ENCODE data around the gene PDE10A. TPM values are rescaled to one million over a fixed set of nuclear protein-coding genes. Genes with fewer than 3 reads are reported as not detected.

Gene PDE10A
- total RNA-seq, 2 experiments from 2014 or later = not detected

DNA sequence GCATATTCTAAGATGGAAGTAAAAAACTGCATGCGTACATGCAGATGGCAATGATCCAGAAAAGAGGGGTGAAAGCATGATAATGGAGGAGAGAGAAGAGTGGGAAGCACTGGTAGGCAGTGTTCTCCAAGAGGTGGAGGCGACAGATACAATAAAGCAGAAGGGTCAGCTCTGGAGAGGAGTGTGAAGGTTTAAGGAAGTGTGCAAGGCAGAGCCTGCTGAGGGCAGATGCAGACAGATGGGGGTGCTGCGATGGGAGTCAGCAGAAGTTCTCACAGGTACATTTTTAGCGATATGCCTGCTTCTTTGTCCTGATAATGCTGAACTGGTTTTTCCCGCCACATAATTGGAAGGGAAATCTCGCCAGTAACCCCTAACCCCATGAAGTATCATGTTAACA lies 272.6 kb downstream of the PDE10A start:
- ChIA-PET CTCF (no interaction called here), POLR2A (no interaction called here)
- Mint-ChIP-seq H3K27me3 (no peaks in the 10 kb centered on the region), H3K4me1 (no peaks in the 10 kb centered on the region), H3K4me3 (no peak overlapping the region), H3K9me3 (peaks cover 12% of the 10 kb centered on the region), H3K27ac (no peak overlapping the region), H3K36me3 (ENCODE audit: low read depth) (no peaks in the 10 kb centered on the region)
- DNase-seq = no peak

- Mint-ChIP-seq H3K4me3 (no peak overlapping the region), H3K36me3 (ENCODE audit: low read depth) (no peaks in the 10 kb centered on the region)
- DNase-seq = no peak
Measured at GRCh38 chr6:165389534-165389933, 273.5 kb downstream of the PDE10A start.

GRCh38 chr6:165383323-165383722 lies 279.7 kb downstream of the PDE10A start:
- H3K9me3 Mint-ChIP-seq = peaks cover 3% of the 10 kb centered on the region
- no peaks in the 10 kb centered on the region for H3K27me3 Mint-ChIP-seq
- no peak overlapping the region for H3K27ac Mint-ChIP-seq
- POLR2A ChIA-PET = no interaction called here
- H3K36me3 Mint-ChIP-seq (ENCODE audit: low read depth) = no peaks in the 10 kb centered on the region
- no peak overlapping the region for H3K4me3 Mint-ChIP-seq
- DNase-seq = no peak
- CTCF ChIA-PET = no interaction called here
- H3K4me1 Mint-ChIP-seq = no peaks in the 10 kb centered on the region

More at GRCh38 chr6:165389534-165389933, 273.5 kb downstream of the PDE10A start:
- ChIA-PET CTCF (no interaction called here), POLR2A (no interaction called here)
- peaks cover 11% of the 10 kb centered on the region for H3K9me3 Mint-ChIP-seq
- no peaks in the 10 kb centered on the region for H3K27me3 Mint-ChIP-seq
- no peak overlapping the region for H3K27ac Mint-ChIP-seq
- no peaks in the 10 kb centered on the region for H3K4me1 Mint-ChIP-seq

DNA sequence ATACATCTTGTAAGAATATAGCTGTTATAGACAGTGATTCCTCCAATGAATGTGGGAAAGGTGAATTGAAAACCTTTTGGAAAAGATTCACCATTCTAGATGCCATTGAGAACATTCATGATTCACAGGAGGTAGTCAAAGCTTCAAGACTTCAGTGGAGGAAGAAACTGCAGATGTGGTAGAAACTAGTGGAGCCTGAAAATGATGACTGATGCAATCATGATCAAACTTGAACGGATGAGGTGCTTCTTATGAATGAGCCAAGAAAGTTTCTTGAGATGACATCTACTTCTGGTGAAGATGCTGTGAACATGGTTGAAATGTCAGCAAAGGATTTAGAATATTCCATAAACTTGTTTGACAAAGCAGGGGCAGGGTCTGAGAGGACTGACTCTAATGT lies 286.9 kb downstream of the PDE10A start:
- no peak overlapping the region for H3K27ac Mint-ChIP-seq
- ChIA-PET POLR2A (no interaction called here), CTCF (no interaction called here)
- H3K4me3 Mint-ChIP-seq = no peak overlapping the region
- peaks cover 2% of the 10 kb centered on the region for H3K9me3 Mint-ChIP-seq
- H3K27me3 Mint-ChIP-seq = no peaks in the 10 kb centered on the region
- H3K4me1 Mint-ChIP-seq = no peaks in the 10 kb centered on the region
- no peak for DNase-seq
- H3K36me3 Mint-ChIP-seq (ENCODE audit: low read depth) = no peaks in the 10 kb centered on the region

GRCh38 chr6:165365371-165365770 lies 297.7 kb downstream of the PDE10A start:
- H3K9me3 Mint-ChIP-seq = peaks cover 10% of the 10 kb centered on the region
- POLR2A ChIA-PET = no interaction called here
- H3K36me3 Mint-ChIP-seq (ENCODE audit: low read depth) = no peaks in the 10 kb centered on the region
- H3K4me1 Mint-ChIP-seq = no peaks in the 10 kb centered on the region
- H3K27ac Mint-ChIP-seq = no peak overlapping the region
- no peaks in the 10 kb centered on the region for H3K27me3 Mint-ChIP-seq
- CTCF ChIA-PET = no interaction called here
- no peak overlapping the region for H3K4me3 Mint-ChIP-seq
- no peak for DNase-seq

DNA sequence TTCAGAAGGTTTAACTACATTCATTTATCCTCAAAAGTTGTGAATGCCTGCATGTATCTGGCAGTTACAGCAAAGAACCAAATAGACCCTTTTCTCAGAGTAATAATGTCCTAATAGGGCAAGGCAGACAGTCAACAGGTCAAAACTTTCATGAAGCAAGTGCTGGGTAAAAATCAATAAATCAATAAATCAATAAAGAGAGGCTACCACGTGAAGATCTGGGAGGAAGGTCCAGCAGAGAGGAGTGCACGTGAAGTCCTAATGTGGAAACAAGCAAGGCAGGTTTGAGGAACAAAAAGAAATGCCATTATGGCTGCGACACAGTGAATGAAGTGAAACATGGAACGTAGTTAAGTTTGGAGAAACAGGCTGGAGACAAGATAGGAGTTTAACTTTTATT lies 317.3 kb downstream of the PDE10A start:
- Mint-ChIP-seq H3K36me3 (ENCODE audit: low read depth) (no peaks in the 10 kb centered on the region), H3K4me3 (no peak overlapping the region), H3K9me3 (peaks cover 9% of the 10 kb centered on the region), H3K27me3 (no peaks in the 10 kb centered on the region), H3K27ac (no peak overlapping the region), H3K4me1 (no peaks in the 10 kb centered on the region)
- no peak for DNase-seq
- ChIA-PET POLR2A (no interaction called here), CTCF (no interaction called here)

GRCh38 chr6:165340532-165340931 lies 322.5 kb downstream of the PDE10A start:
- POLR2A ChIA-PET = no interaction called here
- CTCF ChIA-PET = no interaction called here
- Mint-ChIP-seq H3K4me3 (no peak overlapping the region), H3K9me3 (peaks cover 3% of the 10 kb centered on the region), H3K27me3 (no peaks in the 10 kb centered on the region), H3K36me3 (ENCODE audit: low read depth) (no peaks in the 10 kb centered on the region), H3K27ac (no peak overlapping the region), H3K4me1 (no peaks in the 10 kb centered on the region)
- no peak for DNase-seq

- no peaks in the 10 kb centered on the region for H3K4me1 Mint-ChIP-seq
- CTCF ChIA-PET = no interaction called here
Measured at GRCh38 chr6:165325609-165326008, 337.4 kb downstream of the PDE10A start.

DNA sequence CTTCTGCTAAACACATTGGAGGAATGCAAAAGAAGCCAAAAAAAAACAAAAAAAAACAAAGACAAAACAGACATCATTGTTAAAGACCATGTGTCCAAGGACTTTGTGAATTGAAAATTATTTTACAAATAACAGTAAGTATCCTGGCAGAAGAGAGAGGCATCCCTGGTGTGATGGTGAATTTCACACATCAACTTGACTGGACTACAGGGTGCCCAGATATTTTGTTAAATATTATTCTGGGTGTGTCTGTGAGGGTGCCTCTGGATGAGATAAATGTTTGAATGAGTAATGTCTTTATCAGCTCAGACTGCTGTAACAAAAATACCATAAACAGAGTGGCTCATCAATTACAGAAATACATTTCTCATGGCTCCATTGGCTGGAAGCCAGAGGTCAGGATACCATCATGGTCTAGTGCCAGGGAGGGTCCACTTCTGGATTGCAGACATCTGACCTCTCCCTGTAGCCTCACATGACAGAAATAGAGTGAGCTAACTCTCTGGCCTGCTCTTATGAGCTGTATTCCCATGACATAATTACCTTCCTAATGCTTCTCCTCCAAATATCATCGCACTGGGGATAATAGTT lies 341.4 kb downstream of the PDE10A start:
- no peaks in the 10 kb centered on the region for H3K36me3 Mint-ChIP-seq (ENCODE audit: low read depth)
- H3K27ac Mint-ChIP-seq = no peak overlapping the region
- no peaks in the 10 kb centered on the region for H3K4me1 Mint-ChIP-seq
- no peak for DNase-seq
- POLR2A ChIA-PET = no interaction called here
- no peak overlapping the region for H3K4me3 Mint-ChIP-seq
- peaks cover 17% of the 10 kb centered on the region for H3K9me3 Mint-ChIP-seq
- H3K27me3 Mint-ChIP-seq = no peaks in the 10 kb centered on the region
- CTCF ChIA-PET = no interaction called here

More at GRCh38 chr6:165325609-165326008, 337.4 kb downstream of the PDE10A start:
- no peak for DNase-seq
- no peaks in the 10 kb centered on the region for H3K36me3 Mint-ChIP-seq (ENCODE audit: low read depth)
- peaks cover 12% of the 10 kb centered on the region for H3K9me3 Mint-ChIP-seq
- H3K4me3 Mint-ChIP-seq = no peak overlapping the region
- POLR2A ChIA-PET = no interaction called here
- no peak overlapping the region for H3K27ac Mint-ChIP-seq
- no peaks in the 10 kb centered on the region for H3K27me3 Mint-ChIP-seq

DNA sequence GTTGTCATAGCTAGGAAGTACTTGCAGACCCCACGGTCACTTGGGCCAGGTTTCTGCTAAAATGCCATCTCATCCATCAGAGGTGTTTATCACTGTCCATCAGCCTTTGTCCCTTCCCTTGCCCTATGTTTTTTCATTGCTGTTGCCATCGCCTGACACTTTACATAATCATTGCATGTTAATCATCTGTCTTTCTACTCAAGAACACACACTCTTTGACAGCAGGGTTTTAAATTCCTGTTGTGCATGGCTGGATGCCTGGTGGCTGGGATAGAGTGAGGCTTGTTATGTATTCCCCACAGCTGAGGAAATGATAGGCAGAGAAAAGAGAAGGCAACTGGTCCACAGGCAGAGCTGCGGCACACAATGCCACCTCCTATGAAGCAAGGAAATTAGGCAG lies 341.9 kb downstream of the PDE10A start:
- ChIA-PET CTCF (no interaction called here), POLR2A (no interaction called here)
- no peak for DNase-seq
- H3K27me3 Mint-ChIP-seq = no peaks in the 10 kb centered on the region
- no peaks in the 10 kb centered on the region for H3K36me3 Mint-ChIP-seq (ENCODE audit: low read depth)
- H3K4me3 Mint-ChIP-seq = no peak overlapping the region
- no peaks in the 10 kb centered on the region for H3K4me1 Mint-ChIP-seq
- no peak overlapping the region for H3K27ac Mint-ChIP-seq
- peaks cover 17% of the 10 kb centered on the region for H3K9me3 Mint-ChIP-seq

GRCh38 chr6:165317723-165318122 lies 345.3 kb downstream of the PDE10A start:
- Mint-ChIP-seq H3K36me3 (ENCODE audit: low read depth) (no peaks in the 10 kb centered on the region), H3K4me3 (no peak overlapping the region), H3K27me3 (no peaks in the 10 kb centered on the region), H3K4me1 (no peaks in the 10 kb centered on the region), H3K27ac (no peak overlapping the region), H3K9me3 (peaks cover 11% of the 10 kb centered on the region)
- ChIA-PET CTCF (no interaction called here), POLR2A (no interaction called here)
- DNase-seq = no peak

DNA sequence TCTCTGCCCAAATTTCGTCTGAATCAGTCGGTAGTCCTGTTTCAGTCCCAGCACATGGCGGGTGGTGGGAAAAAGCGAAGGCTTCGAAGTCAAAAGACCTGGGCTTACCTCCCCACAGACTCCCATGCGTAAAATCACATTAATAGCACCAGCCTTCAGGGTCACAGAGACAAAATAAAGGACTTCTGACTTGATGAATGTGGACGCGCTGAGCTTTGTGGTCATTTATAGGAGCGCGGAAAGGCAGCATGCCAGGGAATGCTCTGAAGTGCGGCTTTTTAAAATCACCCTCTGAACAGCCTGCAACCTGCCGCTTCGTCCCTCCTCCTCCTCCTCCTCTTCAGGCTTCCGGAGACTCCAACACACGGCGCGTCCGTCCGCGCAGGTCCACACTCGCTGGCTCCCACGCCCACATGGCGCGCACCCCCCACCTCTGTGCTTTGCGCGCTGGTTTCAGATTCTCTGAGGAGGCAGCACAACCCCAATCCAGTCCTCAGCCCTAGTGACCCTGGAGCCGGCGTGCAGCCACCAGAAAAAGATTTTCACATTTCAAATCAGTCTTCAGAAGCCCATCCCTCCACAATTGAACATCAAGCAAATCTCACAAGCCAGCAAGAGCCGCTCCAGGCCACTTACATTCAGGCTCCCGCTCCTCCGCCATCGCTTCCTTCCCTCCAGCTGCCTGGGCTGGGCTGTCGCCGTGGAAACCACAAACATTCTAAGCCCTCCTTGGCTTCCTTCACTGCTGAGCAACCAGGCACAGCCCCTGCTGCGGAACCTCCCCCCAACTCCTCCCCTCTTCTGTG lies 353.9 kb downstream of the PDE10A start, which contains the start of gene C6orf118:
TSS of gene C6orf118 (minus strand) at position 680 of the 806 bp plus-strand sequence. CDS start at position 661, 19 bp downstream.
- H3K4me3 Mint-ChIP-seq = no peak within 1 kb of the TSS
- H3K36me3 Mint-ChIP-seq (ENCODE audit: low read depth) = no peaks in the 10 kb centered on the region
- H3K9me3 Mint-ChIP-seq = peaks cover 3% of the 10 kb centered on the region
- no peaks in the 10 kb centered on the region for H3K4me1 Mint-ChIP-seq
- H3K27ac Mint-ChIP-seq = no peak within 1 kb of the TSS
- ChIA-PET POLR2A (no interaction called here), CTCF (no interaction called here)
- no peak for DNase-seq
- H3K27me3 Mint-ChIP-seq = no peaks in the 10 kb centered on the region

DNA sequence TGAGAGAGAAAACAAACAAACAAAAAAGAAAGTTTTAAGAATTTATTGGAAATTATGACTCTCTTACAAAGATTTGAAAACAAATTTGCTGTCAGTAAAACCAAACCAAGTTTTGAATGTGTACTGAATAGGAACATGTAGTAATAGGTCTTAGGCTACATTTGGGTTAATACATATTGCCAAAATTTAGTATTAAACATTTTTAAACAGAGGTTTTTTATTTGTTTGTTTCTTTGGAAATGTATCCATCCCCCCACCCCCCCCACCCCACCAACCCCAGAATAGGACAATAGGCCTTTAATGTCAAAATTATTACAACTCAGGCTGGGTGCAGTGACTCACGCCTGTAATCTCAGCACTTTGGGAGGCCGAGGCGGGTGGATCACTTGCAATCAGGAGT lies 356.1 kb downstream of the PDE10A start:
- peaks cover 9% of the 10 kb centered on the region for H3K9me3 Mint-ChIP-seq
- no peak overlapping the region for H3K27ac Mint-ChIP-seq
- no peaks in the 10 kb centered on the region for H3K27me3 Mint-ChIP-seq
- POLR2A ChIA-PET = no interaction called here
- no peak overlapping the region for H3K4me3 Mint-ChIP-seq
- DNase-seq = no peak
- no peaks in the 10 kb centered on the region for H3K36me3 Mint-ChIP-seq (ENCODE audit: low read depth)
- CTCF ChIA-PET = no interaction called here
- no peaks in the 10 kb centered on the region for H3K4me1 Mint-ChIP-seq
